Trophoblast cell (in vitro differentiated cells and primary cell): ENCODE data around the gene PLB1.

ENCODE experiments used
- DNase-seq, 2 donors: peaks; one replicate each; pipeline ENCODE4 v3.0.0-alpha.2; 2016
- H2AFZ ChIP-seq: 2 replicates; pipeline ENCODE4 v1.6.1; 2013; ENCODE audit warnings: low read length, moderate library complexity, mild to moderate bottlenecking; ENCODE audit not compliant: insufficient read depth, poor library complexity
- H2AK5ac ChIP-seq: 2 replicates; pipeline ENCODE4 v1.6.1; 2013; ENCODE audit warnings: mild to moderate bottlenecking, low read length
- H2BK120ac ChIP-seq: 2 replicates; pipeline ENCODE4 v1.6.1; 2013; ENCODE audit warnings: low read length, mild to moderate bottlenecking, moderate library complexity; ENCODE audit not compliant: insufficient read depth, poor library complexity
- H2BK12ac ChIP-seq: 2 replicates; pipeline ENCODE4 v1.6.1; 2013; ENCODE audit warnings: mild to moderate bottlenecking, low read length, moderate library complexity
- H2BK5ac ChIP-seq: 2 replicates; pipeline ENCODE4 v1.6.1; 2013; ENCODE audit warnings: low read length, low read depth, moderate library complexity, mild to moderate bottlenecking; ENCODE audit not compliant: poor library complexity
- H3K14ac ChIP-seq: 2 replicates; pipeline ENCODE4 v1.6.1; 2013; ENCODE audit warnings: mild to moderate bottlenecking, low read length
- H3K18ac ChIP-seq: 2 replicates; pipeline ENCODE4 v1.6.1; 2013; ENCODE audit warnings: mild to moderate bottlenecking, low read length
- H3K23ac ChIP-seq: 2 replicates; pipeline ENCODE4 v1.6.1; 2013; ENCODE audit warnings: low read length
- H3K27ac ChIP-seq: 2 replicates; pipeline ENCODE4 v1.5.1; 2013; ENCODE audit warnings: low read depth, mild to moderate bottlenecking, inconsistent platforms, low read length, moderate library complexity
- H3K27me3 ChIP-seq: 2 replicates; pipeline ENCODE4 v1.6.1; 2013; ENCODE audit warnings: inconsistent platforms, mild to moderate bottlenecking, low read length, moderate library complexity; ENCODE audit not compliant: insufficient read depth
- H3K36me3 ChIP-seq, 2 experiments: 1 replicate in 1 of 2; 2 replicates in 1 of 2; pipeline ENCODE4 v1.6.1; 2013; ENCODE audit warnings: low read length in 2 of 2, mild to moderate bottlenecking in 2 of 2, moderate library complexity in 1 of 2; ENCODE audit not compliant: insufficient read depth in 2 of 2, control insufficient read depth in 1 of 2
- H3K4ac ChIP-seq: 2 replicates; pipeline ENCODE4 v1.6.1; 2013; ENCODE audit warnings: low read depth, mild to moderate bottlenecking, low read length, moderate library complexity
- H3K4me1 ChIP-seq, 2 experiments: 1 replicate in 1 of 2; 2 replicates in 1 of 2; pipeline ENCODE4 v1.6.1; 2013; ENCODE audit warnings: low read length in 2 of 2, mild to moderate bottlenecking in 2 of 2, moderate library complexity in 1 of 2; ENCODE audit not compliant: insufficient read depth in 2 of 2, control insufficient read depth in 1 of 2
- H3K4me2 ChIP-seq: 2 replicates; pipeline ENCODE4 v1.6.1; 2013; ENCODE audit warnings: inconsistent platforms, mild to moderate bottlenecking, low read length, moderate library complexity
- H3K4me3 ChIP-seq: 2 replicates; pipeline ENCODE4 v1.5.1; 2013; ENCODE audit warnings: mild to moderate bottlenecking, low read depth, low read length, inconsistent platforms
- H3K79me1 ChIP-seq: one replicate; pipeline ENCODE4 v1.6.1; 2013; ENCODE audit warnings: low read length
- H3K79me2 ChIP-seq: 2 replicates; pipeline ENCODE4 v1.6.1; 2013; ENCODE audit warnings: low read length, mild to moderate bottlenecking; ENCODE audit not compliant: control insufficient read depth, insufficient read depth, poor library complexity
- H3K9ac ChIP-seq: 2 replicates; pipeline ENCODE4 v1.6.1; 2013; ENCODE audit warnings: mild to moderate bottlenecking, low read length
- H3K9me3 ChIP-seq: 2 replicates; pipeline ENCODE4 v1.6.1; 2013; ENCODE audit warnings: low read depth, mild to moderate bottlenecking, control low read depth, inconsistent platforms, low read length; ENCODE audit not compliant: insufficient read depth
- H4K12ac ChIP-seq: 2 replicates; pipeline ENCODE4 v1.6.1; 2013; ENCODE audit warnings: low read depth, mild to moderate bottlenecking, low read length, moderate library complexity
- H4K8ac ChIP-seq: 2 replicates; pipeline ENCODE4 v1.6.1; 2013; ENCODE audit warnings: low read depth, mild to moderate bottlenecking, low read length, moderate library complexity
- H4K91ac ChIP-seq: one replicate; pipeline ENCODE4 v1.6.1; 2013; ENCODE audit warnings: low read depth, mild to moderate bottlenecking, low read length, moderate library complexity
- WGBS: extraction: QIAGEN DNeasy Blood & Tissue Kit; methylation state at CpG from one replicate; pipeline ENCODE4 v1.1.7; 2013; ENCODE audit warnings: missing lambda C conversion rate; ENCODE audit not compliant: insufficient read length, insufficient coverage; ENCODE audit errors: extremely low coverage; 5-methylcytosine and 5-hydroxymethylcytosine counted together

PLB1 gene

GRCh38 chr2:28481905-28482304, 14.0 kb upstream of the PLB1 start:
- Histone ChIP-seq H2AFZ (no peak overlapping the region), H3K4ac (no peak overlapping the region), H2BK12ac (no peak overlapping the region), H3K27ac (no peak overlapping the region), H3K9me3 (no peaks in the 10 kb centered on the region), H4K91ac (no peak overlapping the region), H3K36me3 (no peaks in the 10 kb centered on the region), H3K18ac (no peak overlapping the region), H3K79me1 (no peaks in the 10 kb centered on the region), H2BK120ac (no peak overlapping the region), H4K12ac (no peak overlapping the region), H3K9ac (no peak overlapping the region), H3K4me2 (no peak overlapping the region), H2AK5ac (no peak overlapping the region), H3K14ac (no peak overlapping the region), H3K27me3 (no peaks in the 10 kb centered on the region), H3K79me2 (no peaks in the 10 kb centered on the region), H4K8ac (no peak overlapping the region), H3K4me1 (no peaks in the 10 kb centered on the region), H3K4me3 (no peak overlapping the region), H3K23ac (no peak overlapping the region), H2BK5ac (no peak overlapping the region)
- peak in 1 of 2 donors; percentile 31 for DNase-seq
- WGBS, result no CpG with 5 or more reads among the region's 4 CpGs

GRCh38 chr2:28484835-28485234, 11.0 kb upstream of the PLB1 start:
- H3K27me3 ChIP-seq, result no peaks in the 10 kb centered on the region
- H3K4me2 ChIP-seq, result no peak overlapping the region
- no peak overlapping the region for H2BK5ac ChIP-seq
- no peak overlapping the region for H4K12ac ChIP-seq
- no peaks in the 10 kb centered on the region for H3K4me1 ChIP-seq
- H4K91ac ChIP-seq, result no peak overlapping the region
- DNase-seq, result no peak
- H3K4ac ChIP-seq, result no peak overlapping the region
- no peak overlapping the region for H3K27ac ChIP-seq
- H3K18ac ChIP-seq, result no peak overlapping the region
- no peak overlapping the region for H3K23ac ChIP-seq
- no peaks in the 10 kb centered on the region for H3K79me1 ChIP-seq
- H3K14ac ChIP-seq, result no peak overlapping the region
- no peak overlapping the region for H4K8ac ChIP-seq
- WGBS, result no CpG with 5 or more reads among the region's 3 CpGs
- no peaks in the 10 kb centered on the region for H3K9me3 ChIP-seq
- H3K79me2 ChIP-seq, result no peaks in the 10 kb centered on the region
- H2BK120ac ChIP-seq, result no peak overlapping the region
- no peak overlapping the region for H3K4me3 ChIP-seq
- H3K36me3 ChIP-seq, result no peaks in the 10 kb centered on the region
- H3K9ac ChIP-seq, result no peak overlapping the region
- H2BK12ac ChIP-seq, result no peak overlapping the region
- no peak overlapping the region for H2AK5ac ChIP-seq
- no peak overlapping the region for H2AFZ ChIP-seq

GRCh38 chr2:28486526-28486925, 9.3 kb upstream of the PLB1 start:
- no peaks in the 10 kb centered on the region for H3K27me3 ChIP-seq
- no CpG with 5 or more reads among the region's 4 CpGs for WGBS
- no peaks in the 10 kb centered on the region for H3K4me1 ChIP-seq
- no peak overlapping the region for H3K27ac ChIP-seq
- no peak overlapping the region for H3K23ac ChIP-seq
- H3K79me2 ChIP-seq, result no peaks in the 10 kb centered on the region
- H3K18ac ChIP-seq, result no peak overlapping the region
- H3K79me1 ChIP-seq, result no peaks in the 10 kb centered on the region
- no peak overlapping the region for H2BK120ac ChIP-seq
- H2BK5ac ChIP-seq, result no peak overlapping the region
- H2AFZ ChIP-seq, result no peak overlapping the region
- H3K9me3 ChIP-seq, result no peaks in the 10 kb centered on the region
- no peak overlapping the region for H3K4me3 ChIP-seq
- no peak for DNase-seq
- no peak overlapping the region for H3K4me2 ChIP-seq
- no peak overlapping the region for H2AK5ac ChIP-seq
- no peak overlapping the region for H3K4ac ChIP-seq
- H3K36me3 ChIP-seq, result no peaks in the 10 kb centered on the region
- H3K9ac ChIP-seq, result no peak overlapping the region
- no peak overlapping the region for H3K14ac ChIP-seq
- H4K91ac ChIP-seq, result no peak overlapping the region
- H4K12ac ChIP-seq, result no peak overlapping the region
- no peak overlapping the region for H2BK12ac ChIP-seq
- no peak overlapping the region for H4K8ac ChIP-seq

- no peaks in the 10 kb centered on the region for H3K9me3 ChIP-seq
- WGBS, result no CpG with 5 or more reads among the region's 4 CpGs
Measured at GRCh38 chr2:28487258-28487657, 8.6 kb upstream of the PLB1 start.

More at GRCh38 chr2:28487258-28487657, 8.6 kb upstream of the PLB1 start:
- H4K91ac ChIP-seq, result no peak overlapping the region
- no peaks in the 10 kb centered on the region for H3K79me1 ChIP-seq
- H3K27ac ChIP-seq, result no peak overlapping the region
- no peak overlapping the region for H2AK5ac ChIP-seq
- H2BK12ac ChIP-seq, result no peak overlapping the region
- DNase-seq, result no peak
- H3K36me3 ChIP-seq, result no peaks in the 10 kb centered on the region
- no peak overlapping the region for H4K12ac ChIP-seq
- H2BK5ac ChIP-seq, result no peak overlapping the region
- no peak overlapping the region for H3K4me3 ChIP-seq
- H4K8ac ChIP-seq, result no peak overlapping the region
- H3K23ac ChIP-seq, result no peak overlapping the region
- H3K4me2 ChIP-seq, result no peak overlapping the region
- no peak overlapping the region for H3K9ac ChIP-seq
- H3K18ac ChIP-seq, result no peak overlapping the region
- no peaks in the 10 kb centered on the region for H3K27me3 ChIP-seq
- no peak overlapping the region for H2BK120ac ChIP-seq
- no peak overlapping the region for H3K14ac ChIP-seq
- no peak overlapping the region for H3K4ac ChIP-seq
- no peaks in the 10 kb centered on the region for H3K4me1 ChIP-seq
- H2AFZ ChIP-seq, result no peak overlapping the region
- H3K79me2 ChIP-seq, result no peaks in the 10 kb centered on the region
